Measurements from ENCODE around the gene CLK3. TPM values are rescaled to one million over a fixed set of nuclear protein-coding genes. Genes with fewer than 3 reads are reported as not detected.

The CLK3 gene
- total RNA-seq, 1 donor from 2014 or later: 89.1 TPM

DNA sequence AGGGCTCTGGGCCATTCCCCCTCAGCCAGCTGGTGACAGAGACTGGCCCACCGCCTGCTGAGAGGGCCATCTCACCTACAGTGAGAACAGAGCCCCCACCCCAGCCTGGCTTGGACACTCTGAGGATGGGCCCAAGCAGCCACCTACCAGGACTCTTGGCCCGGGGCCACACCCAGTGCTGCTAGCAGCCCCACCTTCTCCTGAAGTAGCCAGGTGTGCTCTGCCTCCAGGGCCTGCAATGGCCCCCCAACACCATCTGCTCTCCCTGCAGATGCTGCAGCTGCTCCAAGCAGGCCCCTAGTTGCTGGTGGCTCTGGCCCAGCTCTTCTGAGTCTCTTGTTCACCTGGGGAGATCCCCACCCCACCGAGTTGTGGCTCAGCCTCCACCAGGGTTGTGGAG lies 6.8 kb upstream of the CLK3 start:
- DNase-seq (ENCODE audit: extremely low spot score in 2 of 2): no peak
- H3K36me3 ChIP-seq: no peaks in the 10 kb centered on the region
- no peak overlapping the region for H3K4me3 ChIP-seq
- no peaks in the 10 kb centered on the region for H3K27me3 ChIP-seq
- no peaks in the 10 kb centered on the region for H3K9me3 ChIP-seq
- H3K4me1 ChIP-seq: peaks cover 2% of the 10 kb centered on the region
- TF ChIP-seq POLR2AphosphoS5 (IDR thresholded peaks at IDR 0.05; ENCODE audit: insufficient read depth in 1 of 2, low read depth in 1 of 2) (no peak), POLR2A (IDR thresholded peaks at IDR 0.05) (no peak)
- TF ChIP-seq, protein P1, sequence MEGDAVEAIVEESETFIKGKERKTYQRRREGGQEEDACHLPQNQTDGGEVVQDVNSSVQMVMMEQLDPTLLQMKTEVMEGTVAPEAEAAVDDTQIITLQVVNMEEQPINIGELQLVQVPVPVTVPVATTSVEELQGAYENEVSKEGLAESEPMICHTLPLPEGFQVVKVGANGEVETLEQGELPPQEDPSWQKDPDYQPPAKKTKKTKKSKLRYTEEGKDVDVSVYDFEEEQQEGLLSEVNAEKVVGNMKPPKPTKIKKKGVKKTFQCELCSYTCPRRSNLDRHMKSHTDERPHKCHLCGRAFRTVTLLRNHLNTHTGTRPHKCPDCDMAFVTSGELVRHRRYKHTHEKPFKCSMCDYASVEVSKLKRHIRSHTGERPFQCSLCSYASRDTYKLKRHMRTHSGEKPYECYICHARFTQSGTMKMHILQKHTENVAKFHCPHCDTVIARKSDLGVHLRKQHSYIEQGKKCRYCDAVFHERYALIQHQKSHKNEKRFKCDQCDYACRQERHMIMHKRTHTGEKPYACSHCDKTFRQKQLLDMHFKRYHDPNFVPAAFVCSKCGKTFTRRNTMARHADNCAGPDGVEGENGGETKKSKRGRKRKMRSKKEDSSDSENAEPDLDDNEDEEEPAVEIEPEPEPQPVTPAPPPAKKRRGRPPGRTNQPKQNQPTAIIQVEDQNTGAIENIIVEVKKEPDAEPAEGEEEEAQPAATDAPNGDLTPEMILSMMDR (IDR thresholded peaks at IDR 0.05): no peak
- no peak overlapping the region for H3K27ac ChIP-seq
- intact Hi-C loops (cut with DNase I): no loop called here

DNA sequence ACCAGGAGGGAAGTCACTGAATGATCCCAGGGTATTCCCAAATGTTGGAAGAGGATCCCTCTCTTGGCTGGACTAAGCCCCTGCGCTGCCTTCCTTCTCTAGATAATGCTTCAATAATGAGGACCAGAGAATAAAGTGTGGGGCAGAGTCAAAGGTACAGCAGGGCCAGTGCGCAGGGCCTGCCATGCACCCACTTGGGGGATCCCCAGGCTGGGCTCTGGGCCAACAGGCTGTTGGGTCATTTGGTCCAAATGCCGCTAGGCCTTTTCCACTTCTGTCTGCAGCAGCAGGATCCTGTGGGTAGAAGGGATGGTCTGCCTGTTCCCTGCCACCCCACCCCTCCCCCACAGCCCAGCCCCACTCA lies 5.7 kb upstream of the CLK3 start:
- no peak for DNase-seq (ENCODE audit: extremely low spot score in 2 of 2)
- intact Hi-C loops (cut with DNase I): loop anchor here (5.0 kb wide), 1 partner anchor 63 kb away; no protein-coding TSS in a partner anchor
- H3K27ac ChIP-seq: no peak overlapping the region
- no peak overlapping the region for H3K4me3 ChIP-seq
- H3K36me3 ChIP-seq: no peaks in the 10 kb centered on the region
- H3K27me3 ChIP-seq: no peaks in the 10 kb centered on the region
- H3K9me3 ChIP-seq: no peaks in the 10 kb centered on the region
- H3K4me1 ChIP-seq: peaks cover 7% of the 10 kb centered on the region
- TF ChIP-seq, protein P1 (IDR thresholded peaks at IDR 0.05): no peak
- TF ChIP-seq POLR2AphosphoS5 (IDR thresholded peaks at IDR 0.05; ENCODE audit: insufficient read depth in 1 of 2, low read depth in 1 of 2): no peak
- no peak for TF ChIP-seq POLR2A (IDR thresholded peaks at IDR 0.05)

DNA sequence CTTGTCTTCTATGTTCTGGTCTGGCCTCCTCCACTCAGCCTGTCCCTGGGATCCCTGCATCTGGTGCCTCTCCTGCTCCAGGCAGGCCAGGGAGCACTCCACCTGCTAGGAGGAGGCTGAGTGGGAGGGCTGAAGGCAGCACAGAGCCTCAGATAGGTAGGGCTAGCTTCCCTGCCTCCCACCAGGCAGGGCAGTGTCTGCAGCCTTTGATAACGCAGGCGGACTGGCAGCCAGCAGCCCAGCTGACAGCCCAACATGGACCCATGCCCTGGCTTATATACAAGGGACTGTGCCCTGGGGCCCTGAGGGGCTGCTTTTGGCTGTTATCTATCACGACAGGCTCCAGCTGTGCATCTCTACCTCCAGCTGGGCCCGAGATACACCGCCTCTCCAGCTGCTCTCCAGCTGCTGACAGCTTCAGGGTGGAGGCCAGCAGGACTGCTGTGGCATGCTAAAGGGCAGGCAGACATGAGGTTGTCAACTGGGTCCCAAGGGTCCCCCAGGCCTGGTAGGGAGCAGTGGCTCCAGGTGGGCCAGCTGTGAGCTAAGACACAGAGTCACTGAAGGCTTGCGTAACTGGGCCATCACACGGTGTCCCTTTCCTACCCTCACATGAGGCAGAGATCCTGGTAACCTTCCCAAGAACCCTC lies 5.2 kb upstream of the CLK3 start:
- Histone ChIP-seq H3K4me1 (peaks cover 7% of the 10 kb centered on the region), H3K4me3 (no peak overlapping the region), H3K9me3 (no peaks in the 10 kb centered on the region), H3K36me3 (no peaks in the 10 kb centered on the region), H3K27ac (no peak overlapping the region), H3K27me3 (no peaks in the 10 kb centered on the region)
- no peak for DNase-seq (ENCODE audit: extremely low spot score in 2 of 2)
- intact Hi-C loops (cut with DNase I): loop anchor here (5.0 kb wide), 1 partner anchor 63 kb away; no protein-coding TSS in a partner anchor
- TF ChIP-seq, protein P1 (IDR thresholded peaks at IDR 0.05): no peak
- no peak for TF ChIP-seq POLR2AphosphoS5 (IDR thresholded peaks at IDR 0.05; ENCODE audit: insufficient read depth in 1 of 2, low read depth in 1 of 2)

DNA sequence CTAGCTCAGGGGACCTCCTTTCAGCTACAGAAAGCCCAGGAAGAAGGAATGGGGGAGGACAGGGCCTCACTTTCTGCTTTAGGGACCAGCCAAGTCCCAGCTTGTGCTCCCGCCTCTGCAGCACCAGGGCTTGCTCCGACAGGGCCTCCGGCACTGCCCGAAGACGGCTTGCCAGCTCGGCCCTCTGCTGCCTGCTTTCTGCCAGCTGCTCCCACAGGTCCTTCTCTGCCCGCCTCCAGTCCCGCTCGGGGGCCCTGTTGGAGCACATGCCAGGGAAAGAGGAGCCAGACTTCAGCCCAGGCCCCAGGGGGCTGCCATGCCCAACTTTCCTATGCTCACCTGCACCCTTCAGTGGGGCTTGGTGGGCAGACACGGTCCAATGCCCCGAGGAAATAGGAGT lies 4.3 kb upstream of the CLK3 start:
- Histone ChIP-seq H3K27me3 (no peaks in the 10 kb centered on the region), H3K4me1 (peaks cover 10% of the 10 kb centered on the region), H3K9me3 (no peaks in the 10 kb centered on the region), H3K27ac (no peak overlapping the region), H3K4me3 (no peak overlapping the region), H3K36me3 (no peaks in the 10 kb centered on the region)
- TF ChIP-seq POLR2A (IDR thresholded peaks at IDR 0.05): no peak
- no peak for TF ChIP-seq POLR2AphosphoS5 (IDR thresholded peaks at IDR 0.05; ENCODE audit: insufficient read depth in 1 of 2, low read depth in 1 of 2)
- intact Hi-C loops (cut with DNase I): loop anchor here (5.0 kb wide), 1 partner anchor 64 kb away; no protein-coding TSS in a partner anchor
- no peak for DNase-seq (ENCODE audit: extremely low spot score in 2 of 2)

DNA sequence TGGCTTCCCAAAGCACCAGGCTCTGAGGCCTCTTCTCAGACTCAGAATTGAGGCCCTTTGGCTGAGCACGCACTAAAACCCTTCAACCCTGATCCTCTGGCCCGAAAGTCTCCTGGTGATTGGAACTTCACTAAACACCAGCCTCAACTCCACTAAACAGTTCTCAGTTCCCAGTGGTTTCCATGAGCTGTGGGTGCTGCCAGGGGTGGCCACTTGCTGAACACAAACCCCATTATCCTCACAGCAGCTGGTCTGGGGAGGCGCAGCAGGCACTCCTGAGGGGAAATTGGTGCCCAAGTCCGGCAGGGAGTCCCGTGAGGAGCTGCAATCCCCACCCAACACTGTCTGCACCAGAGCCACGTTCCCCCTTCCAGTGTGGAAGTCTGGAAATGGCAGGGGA lies 3.8 kb upstream of the CLK3 start:
- H3K36me3 ChIP-seq: no peaks in the 10 kb centered on the region
- H3K9me3 ChIP-seq: no peaks in the 10 kb centered on the region
- DNase-seq (ENCODE audit: extremely low spot score in 2 of 2): no peak
- no peak overlapping the region for H3K4me3 ChIP-seq
- intact Hi-C loops (cut with DNase I): loop anchor here (5.0 kb wide), 1 partner anchor 65 kb away; no protein-coding TSS in a partner anchor
- H3K4me1 ChIP-seq: peaks cover 15% of the 10 kb centered on the region
- H3K27me3 ChIP-seq: no peaks in the 10 kb centered on the region
- TF ChIP-seq, protein P1 (IDR thresholded peaks at IDR 0.05): no peak
- no peak for TF ChIP-seq POLR2AphosphoS5 (IDR thresholded peaks at IDR 0.05; ENCODE audit: insufficient read depth in 1 of 2, low read depth in 1 of 2)
- TF ChIP-seq POLR2A (IDR thresholded peaks at IDR 0.05): no peak
- H3K27ac ChIP-seq: no peak overlapping the region

Data from vagina (tissue), 2 donors.